Measurements from ENCODE around the gene LRRC3. TPM values are rescaled to one million over a fixed set of nuclear protein-coding genes. Genes with fewer than 3 reads are reported as not detected.

Gene LRRC3
- total and polyA plus RNA-seq, 7 donors, result 0.08 to 1.1 (median 0.22) TPM

GRCh38 chr21:44455524-44456213 lies 359 bp downstream of the LRRC3 start:
- DNase-seq (peak in 1 of 2 donors; percentile 61), ATAC-seq (peak; percentile 37 to 49 (median 42))
- Histone ChIP-seq H3K27me3 (ENCODE audit: insufficient read depth in 3 of 3, low read length in 2 of 3) (peaks cover 0 to 35% (median 10%) of the 10 kb centered on the region in 3 donors), H3K4me1 (no peaks in the 10 kb centered on the region), H3K36me3 (ENCODE audit: insufficient read depth in 1 of 2, low read depth in 1 of 2) (no peaks in the 10 kb centered on the region), H3K27ac (no peak overlapping the region), H3K9me3 (peaks cover 14% of the 10 kb centered on the region), H3K4me3 (peak overlapping the region; percentile 63)
- 1% methylated on average over 49 to 72 of the region's 72 CpGs for WGBS, 3 donors
- TF ChIP-seq CTCF (IDR thresholded peaks at IDR 0.05), result no peak
- intact Hi-C loops (cut with DNase I), result no loop called here

- intact Hi-C loops (cut with DNase I), result no loop called here
- no peak overlapping the region for H3K27ac ChIP-seq
These were observed 1.1 kb downstream of the LRRC3 start for GRCh38 chr21:44456214-44456914.

GRCh38 chr21:44456915-44457736 lies 1.8 kb downstream of the LRRC3 start:
- TF ChIP-seq CTCF (IDR thresholded peaks at IDR 0.05), result no peak
- intact Hi-C loops (cut with DNase I), result no loop called here
- WGBS, 3 donors, result 94 to 98% (median 97%) methylated on average over 39 to 44 of the region's 44 CpGs
- H3K9me3 ChIP-seq, result peaks cover 14% of the 10 kb centered on the region
- H3K36me3 ChIP-seq (ENCODE audit: insufficient read depth in 1 of 2, low read depth in 1 of 2), result no peaks in the 10 kb centered on the region
- no peak overlapping the region for H3K27ac ChIP-seq
- H3K4me3 ChIP-seq, result no peak overlapping the region
- ATAC-seq (no peak), DNase-seq (peak in 1 of 2 donors; percentile 42)
- H3K4me1 ChIP-seq, result no peaks in the 10 kb centered on the region
- peaks cover 0 to 41% (median 10%) of the 10 kb centered on the region in 3 donors for H3K27me3 ChIP-seq (ENCODE audit: insufficient read depth in 3 of 3, low read length in 2 of 3)

More at GRCh38 chr21:44456214-44456914, 1.1 kb downstream of the LRRC3 start:
- H3K4me1 ChIP-seq, result no peaks in the 10 kb centered on the region
- DNase-seq (peak in 1 of 2 donors; percentile 41), ATAC-seq (peak in 2 of 4 donors; percentile 10 to 17)
- no peaks in the 10 kb centered on the region for H3K36me3 ChIP-seq (ENCODE audit: insufficient read depth in 1 of 2, low read depth in 1 of 2)
- 78 to 80% (median 79%) methylated on average over 35 of the region's 35 CpGs for WGBS, 3 donors
- no peak for TF ChIP-seq CTCF (IDR thresholded peaks at IDR 0.05)
- peaks cover 0 to 41% (median 10%) of the 10 kb centered on the region in 3 donors for H3K27me3 ChIP-seq (ENCODE audit: insufficient read depth in 3 of 3, low read length in 2 of 3)
- peak overlapping the region; percentile 63 for H3K4me3 ChIP-seq
- peaks cover 14% of the 10 kb centered on the region for H3K9me3 ChIP-seq

- DNase-seq (no peak), ATAC-seq (no peak)
- H3K9me3 ChIP-seq, result peaks cover 5% of the 10 kb centered on the region
- intact Hi-C loops (cut with DNase I), result no loop called here
- TF ChIP-seq CTCF (IDR thresholded peaks at IDR 0.05), result no peak
- no peaks in the 10 kb centered on the region for H3K36me3 ChIP-seq (ENCODE audit: insufficient read depth in 1 of 2, low read depth in 1 of 2)
- peaks cover 0 to 52% (median 10%) of the 10 kb centered on the region in 3 donors for H3K27me3 ChIP-seq (ENCODE audit: insufficient read depth in 3 of 3, low read length in 2 of 3)
- WGBS, 3 donors, result 92 to 95% (median 94%) methylated on average over 19 of the region's 19 CpGs
- H3K4me3 ChIP-seq, result no peak overlapping the region
- no peak overlapping the region for H3K27ac ChIP-seq
- no peaks in the 10 kb centered on the region for H3K4me1 ChIP-seq
These were observed 3.8 kb downstream of the LRRC3 start for GRCh38 chr21:44458971-44459711.

All from psoas muscle (tissue), 8 donors.